B cell (primary cell): ENCODE data around the gene EGFR.

ENCODE experiments used
- CTCF ChIP-seq: fragments of 200-600 bp; IDR thresholded peaks from one replicate; pipeline ENCODE4 v1.8.0; 2022; ENCODE audit warnings: antibody characterized with exemption, mild to moderate bottlenecking
- EZH2 ChIP-seq: IDR thresholded peaks from 2 replicates; pipeline ENCODE4 v1.6.1; 2012; ENCODE audit warnings: borderline replicate concordance, low read depth, mild to moderate bottlenecking, moderate library complexity, low read length; ENCODE audit not compliant: insufficient read depth, poor library complexity, severe bottlenecking

- no peak for TF ChIP-seq CTCF
- TF ChIP-seq EZH2, result no peak
Observed at GRCh38 chr7:55224810-55225209, 206.0 kb downstream of the EGFR start.
